Measurements from ENCODE around the gene ERF. TPM values are rescaled to one million over a fixed set of nuclear protein-coding genes. Genes with fewer than 3 reads are reported as not detected.

Gene ERF
- total and polyA plus RNA-seq, 2 donors (not counting 3 experiments of a cell fraction or from before 2014, with no cell fraction given), result 102 to 117 TPM

- TSS peak; percentile 22 for BruUV-seq (replicated peaks)
- H3K79me2 ChIP-seq (ENCODE audit: control insufficient read depth, insufficient read depth, low read length), result peaks cover 20% of the 10 kb centered on the region
- DNase-seq (ENCODE audit: low read depth, low spot score), result no peak
- H3K4me3 ChIP-seq (replicated peaks in 1 of 3; ENCODE audit: insufficient read depth in 1 of 3, low read depth in 1 of 3, low read length in 3 of 3), result no peak overlapping the region
- no peak for FAIRE-seq
- ChIA-PET POLR2A (no interaction called here), CTCF (interaction anchor here (1.3 to 3.0 kb wide), 3 partner anchors 9 to 41 kb away, joined by 3 to 17 read pairs (median 8); no protein-coding TSS in a partner anchor)
- dilution Hi-C loops (cut with MboI; ENCODE audit: extremely low pct_ligation_motif_present, low sequenced_read_pairs), result no loop called here
- H3K9me1 ChIP-seq (replicated peaks; ENCODE audit: control insufficient read depth, extremely low read depth, insufficient read depth, low read length), result no peaks in the 10 kb centered on the region
- no peak overlapping the region for H3K9ac ChIP-seq (replicated peaks; ENCODE audit: extremely low read depth, insufficient read depth, low read length)
- no peak overlapping the region for H2AFZ ChIP-seq (ENCODE audit: low read depth, low read length)
- H3K4me1 ChIP-seq (ENCODE audit: control insufficient read depth, extremely low read depth, insufficient read depth, low read length), result peaks cover 28% of the 10 kb centered on the region
- no peaks in the 10 kb centered on the region for H4K20me1 ChIP-seq (replicated peaks; ENCODE audit: control insufficient read depth, extremely low read depth, insufficient read depth, low read length)
- no peak overlapping the region for H3K27ac ChIP-seq (ENCODE audit: insufficient read depth, low read depth, low read length)
- no peak overlapping the region for H3K4me2 ChIP-seq (ENCODE audit: insufficient read depth, low read length)
- no peaks in the 10 kb centered on the region for H3K27me3 ChIP-seq (ENCODE audit: control insufficient read depth in 2 of 2, insufficient read depth in 2 of 2, low read length in 2 of 2)
- TF ChIP-seq EZH2 (IDR thresholded peaks at IDR 0.05; ENCODE audit: borderline replicate concordance, low read depth, low read length, severe bottlenecking) (no peak), FOS (IDR thresholded peaks at IDR 0.05; ENCODE audit: borderline replicate concordance, insufficient read depth, low read length) (no peak)
- intact Hi-C loops (cut with micrococcal nuclease), result no loop called here
- H3K36me3 ChIP-seq (ENCODE audit: control insufficient read depth in 2 of 2, extremely low read depth in 1 of 2, insufficient read depth in 2 of 2, low read length in 2 of 2), result peaks cover 14 to 48% of the 10 kb centered on the region in 2 experiments
- no peaks in the 10 kb centered on the region for H3K9me3 ChIP-seq (replicated peaks; ENCODE audit: control insufficient read depth, insufficient read depth, low read length)
Observed at GRCh38 chr19:42287017-42287826, 32.3 kb upstream of the ERF start.

GRCh38 chr19:42286349-42287016 lies 31.6 kb upstream of the ERF start:
- Histone ChIP-seq H3K27me3 (ENCODE audit: control insufficient read depth in 2 of 2, insufficient read depth in 2 of 2, low read length in 2 of 2) (no peaks in the 10 kb centered on the region), H3K9me1 (replicated peaks; ENCODE audit: control insufficient read depth, extremely low read depth, insufficient read depth, low read length) (no peaks in the 10 kb centered on the region), H3K4me2 (ENCODE audit: insufficient read depth, low read length) (peak overlapping the region; percentile 74), H3K9ac (replicated peaks; ENCODE audit: extremely low read depth, insufficient read depth, low read length) (peak overlapping the region; percentile 37), H3K79me2 (ENCODE audit: control insufficient read depth, insufficient read depth, low read length) (peaks cover 20% of the 10 kb centered on the region), H3K9me3 (replicated peaks; ENCODE audit: control insufficient read depth, insufficient read depth, low read length) (no peaks in the 10 kb centered on the region), H4K20me1 (replicated peaks; ENCODE audit: control insufficient read depth, extremely low read depth, insufficient read depth, low read length) (no peaks in the 10 kb centered on the region), H3K4me3 (replicated peaks in 1 of 3; ENCODE audit: insufficient read depth in 1 of 3, low read depth in 1 of 3, low read length in 3 of 3) (no peak overlapping the region), H3K36me3 (ENCODE audit: control insufficient read depth in 2 of 2, extremely low read depth in 1 of 2, insufficient read depth in 2 of 2, low read length in 2 of 2) (peaks cover 14 to 41% of the 10 kb centered on the region in 2 experiments), H3K27ac (ENCODE audit: insufficient read depth, low read depth, low read length) (peak overlapping the region; percentile 38), H2AFZ (ENCODE audit: low read depth, low read length) (no peak overlapping the region), H3K4me1 (ENCODE audit: control insufficient read depth, extremely low read depth, insufficient read depth, low read length) (peaks cover 36% of the 10 kb centered on the region)
- ChIA-PET POLR2A (no interaction called here), CTCF (interaction anchor here (1.3 to 3.0 kb wide), 2 partner anchors 10 to 40 kb away, joined by 3 to 17 read pairs; no protein-coding TSS in a partner anchor)
- no TSS peak for BruUV-seq (replicated peaks)
- TF ChIP-seq EZH2 (IDR thresholded peaks at IDR 0.05; ENCODE audit: borderline replicate concordance, low read depth, low read length, severe bottlenecking), result no peak
- TF ChIP-seq MYC (IDR thresholded peaks at IDR 0.05; ENCODE audit: low read depth, low read length), result no peak
- TF ChIP-seq GATA2 (IDR thresholded peaks at IDR 0.05; ENCODE audit: insufficient read depth, insufficient read length, low read depth, low read length), result no peak
- TF ChIP-seq MAX (IDR thresholded peaks at IDR 0.05; ENCODE audit: insufficient read depth, insufficient read length), result no peak
- TF ChIP-seq POLR2A (IDR thresholded peaks at IDR 0.05; ENCODE audit: low read depth, low read length), result no peak
- TF ChIP-seq CTCF (IDR thresholded peaks at IDR 0.05; ENCODE audit: extremely low read depth in 1 of 2, insufficient read depth in 1 of 2, low read depth in 1 of 2, low read length in 2 of 2), result no peak
- no peak for TF ChIP-seq POLR2AphosphoS5 (IDR thresholded peaks at IDR 0.05; ENCODE audit: insufficient read depth, low read depth, low read length)
- no peak for TF ChIP-seq FOS (IDR thresholded peaks at IDR 0.05; ENCODE audit: borderline replicate concordance, insufficient read depth, low read length)
- no peak for TF ChIP-seq JUN (IDR thresholded peaks at IDR 0.05; ENCODE audit: borderline replicate concordance, insufficient read depth, insufficient read length, low read depth)
- intact Hi-C loops (cut with micrococcal nuclease) (loop anchor here (1.0 kb wide), 1 partner anchor 16 kb away; the partner anchor contains the start of genes PAFAH1B3 and PRR19), dilution Hi-C loops (cut with MboI; ENCODE audit: extremely low pct_ligation_motif_present, low sequenced_read_pairs) (no loop called here)
- peak; percentile 57 for DNase-seq (ENCODE audit: low read depth, low spot score)
- no peak for FAIRE-seq
